OCI-LY1 (cell line): ENCODE measurements around the gene FXYD3.

Experiments used
- CTCF ChIP-seq: fragments of 200-600 bp; sonication (generic), shearing (Covaris generic); IDR thresholded peaks from 2 replicates; pipeline ENCODE4 v1.5.1; 2017; ENCODE audit warnings: mild to moderate bottlenecking, antibody characterized with exemption, low read length, moderate library complexity, mixed read lengths
- EZH2 ChIP-seq: fragments of 200-600 bp; sonication (generic), shearing (Covaris generic); IDR thresholded peaks from 2 replicates; pipeline ENCODE4 v1.8.0; 2017; ENCODE audit warnings: borderline replicate concordance, mixed run types, mild to moderate bottlenecking, antibody characterized with exemption, low read length, moderate library complexity, mixed read lengths

- TF ChIP-seq CTCF (no peak), EZH2 (no peak)
Measured at GRCh38 chr19:35117799-35118198, 2.2 kb downstream of the FXYD3 start.
